Endothelial cell of umbilical vein (primary cell): ENCODE measurements around the gene SPECC1L. TPM values are rescaled to one million over a fixed set of nuclear protein-coding genes. Genes with fewer than 3 reads are reported as not detected.

Experiments used
- BruUV-seq: library from RNA; stranded (reverse); fragments of 400-500 nt; replicated peaks from 2 replicates; lab custom pipeline; 2021; lab: Mats Ljungman, UMichigan
- CTCF ChIA-PET: fragments of 300-600, 350-600 bp; sonication (Branson Sonifier 250); formaldehyde crosslinking; loops from one replicate; lab custom pipeline; 2021; ENCODE audit warnings: antibody characterized with exemption, inconsistent platforms; lab: Charles Lee
- POLR2A ChIA-PET: fragments of 300-600, 350-600 bp; sonication (Branson Sonifier 250); formaldehyde crosslinking; loops from one replicate; lab custom pipeline; 2021; ENCODE audit warnings: antibody characterized with exemption, inconsistent platforms; lab: Charles Lee
- DNase-seq: peaks from one replicate; pipeline ENCODE4 v3.0.0-alpha.2; 2011; ENCODE audit warnings: low read depth, low spot score
- FAIRE-seq: peaks from 2 replicates; lab custom pipeline; 2011; peaks lifted over from hg19 to GRCh38; lab: Jason Lieb, UNC
- H2AFZ ChIP-seq: 2 replicates; pipeline ENCODE4 v1.6.0; 2012; ENCODE audit warnings: low read depth, low read length, control low read depth, inconsistent platforms
- H3K27ac ChIP-seq: 2 replicates; pipeline ENCODE4 v1.5.1; 2011; ENCODE audit warnings: low read depth, mild to moderate bottlenecking, control low read depth, low read length, moderate library complexity; ENCODE audit not compliant: insufficient read depth
- H3K27me3 ChIP-seq, 2 experiments: 2 replicates each; pipeline versions ENCODE4 v1.6.0 to v1.6.1; 2011; ENCODE audit warnings: low read length in 2 of 2, mixed read lengths in 1 of 2; ENCODE audit not compliant: control insufficient read depth in 2 of 2, insufficient read depth in 2 of 2
- H3K36me3 ChIP-seq, 2 experiments: 2 replicates in 1 of 2; 3 replicates in 1 of 2; pipeline ENCODE4 v1.5.1; 2011; ENCODE audit warnings: low read length in 2 of 2, mild to moderate bottlenecking in 1 of 2, moderate library complexity in 1 of 2; ENCODE audit not compliant: control insufficient read depth in 2 of 2, insufficient read depth in 2 of 2; ENCODE audit errors: extremely low read depth in 1 of 2
- H3K4me1 ChIP-seq: 3 replicates; pipeline ENCODE4 v1.5.1; 2011; ENCODE audit warnings: mild to moderate bottlenecking, low read length; ENCODE audit not compliant: control insufficient read depth, insufficient read depth; ENCODE audit errors: extremely low read depth
- H3K4me2 ChIP-seq: 2 replicates; pipeline ENCODE4 v1.6.1; 2011; ENCODE audit warnings: low read length, control low read depth, mixed read lengths; ENCODE audit not compliant: insufficient read depth
- H3K4me3 ChIP-seq, 3 experiments: fragments of 200-600 bp in 1 of 3; sonication (generic), shearing (Covaris generic) in 1 of 3; replicated peaks in 1 of 3; 2 replicates each; pipeline ENCODE4 v1.5.1; 2011 to 2016; ENCODE audit warnings: control low read depth in 3 of 3, low read length in 3 of 3, mild to moderate bottlenecking in 2 of 3, inconsistent platforms in 1 of 3, low read depth in 1 of 3, moderate library complexity in 1 of 3; ENCODE audit not compliant: insufficient read depth in 1 of 3
- H3K79me2 ChIP-seq: 2 replicates; pipeline ENCODE4 v1.6.0; 2012; ENCODE audit warnings: low read length, inconsistent platforms; ENCODE audit not compliant: control insufficient read depth, insufficient read depth
- H3K9ac ChIP-seq: replicated peaks from 2 replicates; pipeline ENCODE3; 2011; ENCODE audit warnings: low read length, control low read depth; ENCODE audit not compliant: insufficient read depth; ENCODE audit errors: extremely low read depth
- H3K9me1 ChIP-seq: replicated peaks from 3 replicates; pipeline ENCODE4 v1.6.0; 2011; ENCODE audit warnings: mild to moderate bottlenecking, low read length; ENCODE audit not compliant: control insufficient read depth, insufficient read depth; ENCODE audit errors: extremely low read depth
- H3K9me3 ChIP-seq: replicated peaks from 2 replicates; pipeline ENCODE4 v1.5.1; 2012; ENCODE audit warnings: low read length, inconsistent platforms; ENCODE audit not compliant: control insufficient read depth, insufficient read depth
- H4K20me1 ChIP-seq: replicated peaks from 2 replicates; pipeline ENCODE3; 2011; ENCODE audit warnings: mild to moderate bottlenecking, low read length; ENCODE audit not compliant: control insufficient read depth, insufficient read depth; ENCODE audit errors: extremely low read depth
- CTCF ChIP-seq, 2 donors: IDR thresholded peaks; 1 replicate in 1 of 2; 2 replicates in 1 of 2; pipeline ENCODE4 v1.5.1; 2011; ENCODE audit warnings: low read length in 2 of 2, mild to moderate bottlenecking in 2 of 2, moderate library complexity in 2 of 2, control low read depth in 1 of 2, inconsistent platforms in 1 of 2, low read depth in 1 of 2; ENCODE audit not compliant: insufficient read depth in 1 of 2; ENCODE audit errors: extremely low read depth in 1 of 2
- EZH2 ChIP-seq: IDR thresholded peaks from 2 replicates; pipeline ENCODE4 v1.6.1; 2012; ENCODE audit warnings: borderline replicate concordance, low read depth, mild to moderate bottlenecking, moderate library complexity, low read length, inconsistent platforms; ENCODE audit not compliant: severe bottlenecking
- FOS ChIP-seq: IDR thresholded peaks from 2 replicates; pipeline ENCODE4 v1.6.1; 2011; ENCODE audit warnings: mild to moderate bottlenecking, low read length, moderate library complexity, borderline replicate concordance; ENCODE audit not compliant: insufficient read depth
- GATA2 ChIP-seq: IDR thresholded peaks from 2 replicates; pipeline ENCODE4 v1.7.0; 2011; ENCODE audit warnings: low read depth, mild to moderate bottlenecking, moderate library complexity, mixed read lengths, low read length; ENCODE audit not compliant: insufficient read length, insufficient read depth
- JUN ChIP-seq: IDR thresholded peaks from 2 replicates; pipeline ENCODE4 v1.6.1; 2011; ENCODE audit warnings: borderline replicate concordance, low read depth; ENCODE audit not compliant: insufficient read length, insufficient read depth
- MAX ChIP-seq: IDR thresholded peaks from 2 replicates; pipeline ENCODE4 v1.6.1; 2011; ENCODE audit not compliant: insufficient read depth, insufficient read length
- MYC ChIP-seq: IDR thresholded peaks from one replicate; pipeline ENCODE4 v1.6.1; 2011; ENCODE audit warnings: mild to moderate bottlenecking, low read depth, low read length
- POLR2A ChIP-seq: IDR thresholded peaks from 2 replicates; pipeline ENCODE4 v1.6.1; 2012; ENCODE audit warnings: low read depth, mild to moderate bottlenecking, control low read depth, low read length
- POLR2AphosphoS5 ChIP-seq: IDR thresholded peaks from 2 replicates; pipeline ENCODE4 v1.6.1; 2012; ENCODE audit warnings: low read depth, mild to moderate bottlenecking, control low read depth, low read length, moderate library complexity; ENCODE audit not compliant: insufficient read depth
- dilution Hi-C: fragments of 300-500 bp; cut with MboI; formaldehyde crosslinking; loops from one replicate; pipeline ENCODE4 v1.15.0; 2019; ENCODE audit warnings: low sequenced_read_pairs; ENCODE audit not compliant: extremely low pct_ligation_motif_present
- intact Hi-C: fragments of 100-400 bp; cut with micrococcal nuclease; formaldehyde crosslinking; loops from one replicate; pipeline ENCODE4 v1.10.0; 2022
- polyA plus RNA-seq, 4 experiments: library from polyadenylated mRNA; depleted of rRNA in 3 of 4; stranded (reverse) in 3 of 4; unstranded in 1 of 4; fragments of >200 nt; gene quantifications; 2 replicates each; pipeline versions ENCODE4 v1.2.1 to v1.2.3, GENCODE V29; 2011 to 2012; ENCODE audit warnings: missing spikeins in 1 of 4
- total RNA-seq: library from RNA; stranded (reverse); gene quantifications from 2 replicates; pipeline ENCODE4 v1.2.3, GENCODE V29; 2021

The SPECC1L gene
- total and polyA plus RNA-seq, 2 donors (not counting 3 experiments of a cell fraction or from before 2014, with no cell fraction given) = 22.8 to 79.3 TPM

- Histone ChIP-seq H3K9me3 (no peaks in the 10 kb centered on the region), H3K9ac (no peak overlapping the region), H3K36me3 (peaks cover 18 to 20% of the 10 kb centered on the region in 2 experiments), H3K27me3 (no peaks in the 10 kb centered on the region), H2AFZ (no peak overlapping the region), H3K79me2 (peaks cover 3% of the 10 kb centered on the region), H3K4me3 (no peak overlapping the region), H4K20me1 (no peaks in the 10 kb centered on the region), H3K27ac (no peak overlapping the region), H3K9me1 (no peaks in the 10 kb centered on the region), H3K4me1 (no peaks in the 10 kb centered on the region), H3K4me2 (no peak overlapping the region)
- BruUV-seq = no TSS peak
- CTCF ChIA-PET = no interaction called here
- TF ChIP-seq MYC = no peak
- TF ChIP-seq FOS = no peak
- no peak for TF ChIP-seq POLR2AphosphoS5
- no peak for TF ChIP-seq JUN
- TF ChIP-seq CTCF (IDR thresholded peaks at IDR 0.05; ENCODE audit: extremely low read depth in 1 of 2, insufficient read depth in 1 of 2, low read depth in 1 of 2, low read length in 2 of 2) = no peak
- TF ChIP-seq EZH2 = no peak
- no peak for TF ChIP-seq POLR2A
- TF ChIP-seq MAX = no peak
- TF ChIP-seq GATA2 = no peak
- POLR2A ChIA-PET = no interaction called here
- DNase-seq (no peak), FAIRE-seq (no peak)
- dilution Hi-C loops = no loop called here
- intact Hi-C loops = no loop called here
Measured at GRCh38 chr22:24339452-24339747, 68.8 kb downstream of the SPECC1L start.
